GM18909 (cell line): ENCODE measurements around the gene CLIP3.
"Not testable (repeated sequence)": the region's sequence is repeated elsewhere in the genome, so short reads cannot be mapped to it uniquely, and the experiment has no call there.

ENCODE experiments used
- ATAC-seq: cut with Tn5 transposase; IDR thresholded peaks from one replicate; pipeline ENCODE4 v1.9.1; 2021; ENCODE audit warnings: mild to moderate bottlenecking; ENCODE audit not compliant: unreplicated experiment, poor library complexity

The CLIP3 gene

DNA sequence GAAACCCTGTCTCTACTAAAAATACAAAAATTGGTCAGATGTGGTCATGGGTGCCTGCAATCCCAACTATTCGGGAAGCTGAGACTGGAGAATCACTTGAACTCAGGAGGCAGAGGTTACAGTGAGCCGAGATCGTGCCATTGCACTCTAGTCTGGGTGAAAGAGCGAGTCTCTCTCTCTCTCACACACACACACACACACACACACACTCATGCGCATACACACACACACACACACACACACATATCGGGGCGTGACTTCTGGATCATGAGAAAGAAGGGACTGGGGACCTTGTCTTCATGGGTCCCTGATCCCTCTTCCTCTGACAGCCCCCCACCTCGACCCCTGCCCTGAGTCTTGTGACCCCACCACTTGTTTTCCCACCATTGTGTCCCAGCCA, 49.5 kb downstream of the CLIP3 start:
- no peak for ATAC-seq

DNA sequence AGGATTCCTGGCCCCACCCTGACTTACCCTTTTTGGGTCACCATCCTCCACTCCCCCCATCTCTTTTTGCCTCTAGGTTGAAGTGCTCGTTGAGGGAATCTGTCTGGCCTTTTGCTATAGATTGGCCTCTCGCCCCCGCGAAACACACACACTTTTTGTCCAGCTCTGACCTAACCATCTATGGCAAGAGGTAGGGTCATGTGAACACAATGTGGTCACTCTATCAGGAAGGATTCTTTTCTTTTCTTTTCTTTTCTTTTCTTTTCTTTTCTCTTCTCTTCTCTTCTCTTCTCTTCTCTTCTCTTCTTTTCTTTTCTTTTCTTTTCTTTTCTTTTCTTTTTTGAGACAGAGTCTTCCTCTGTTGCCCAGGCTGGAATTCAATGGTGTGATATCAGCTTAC, 51.7 kb downstream of the CLIP3 start:
- not testable (repeated sequence) for ATAC-seq

DNA sequence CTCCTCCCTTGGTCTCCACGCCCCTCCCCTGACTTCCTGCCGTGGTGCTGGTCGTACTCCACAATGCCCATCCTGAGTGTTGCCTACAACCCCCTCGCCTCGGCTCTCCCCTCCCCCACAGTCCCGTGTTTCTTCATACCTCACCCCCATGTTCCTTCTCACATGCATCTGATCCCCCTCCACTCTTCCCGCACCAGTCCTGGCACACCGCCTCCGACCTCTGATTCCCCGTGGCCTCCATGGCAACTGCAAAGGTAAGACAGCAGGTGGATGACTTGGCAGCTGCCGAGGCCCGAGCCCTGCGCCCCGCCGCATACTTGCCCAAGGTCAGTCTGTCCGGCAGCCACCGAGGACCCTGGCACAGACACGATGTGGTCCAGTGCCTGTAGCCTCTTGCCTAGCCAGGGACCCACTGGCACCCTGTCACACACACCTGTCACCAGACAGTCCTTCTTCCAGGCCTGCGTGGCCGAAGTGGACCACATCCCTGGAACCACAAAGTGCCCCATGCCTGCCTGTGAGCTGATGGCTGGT, 53.8 kb downstream of the CLIP3 start:
- no peak for ATAC-seq

DNA sequence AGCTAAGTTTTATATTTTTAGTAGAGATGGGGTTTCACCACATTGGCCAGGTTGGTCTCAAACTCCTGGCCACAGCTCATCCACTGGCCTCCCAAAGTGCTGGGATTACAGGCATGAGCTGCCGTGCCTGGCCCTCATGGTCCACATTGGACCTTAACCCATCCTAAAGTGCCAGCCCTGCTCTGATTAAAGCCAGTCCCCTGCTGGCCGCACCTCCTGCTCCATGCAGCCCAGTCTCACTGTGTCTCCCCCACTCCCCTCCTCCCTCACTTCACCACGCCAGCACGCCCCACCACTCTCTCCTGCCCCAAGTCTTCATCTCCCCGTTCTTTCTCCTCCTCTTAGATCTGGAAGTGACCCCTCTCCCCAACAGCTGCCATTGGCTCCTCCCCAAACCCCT, 54.4 kb downstream of the CLIP3 start:
- no peak for ATAC-seq

- ATAC-seq, result no peak
Measured at GRCh38 chr19:35977446-35978222, 55.0 kb downstream of the CLIP3 start.

- no peak for ATAC-seq
Measured at GRCh38 chr19:35975608-35976214, 57.0 kb downstream of the CLIP3 start.

DNA sequence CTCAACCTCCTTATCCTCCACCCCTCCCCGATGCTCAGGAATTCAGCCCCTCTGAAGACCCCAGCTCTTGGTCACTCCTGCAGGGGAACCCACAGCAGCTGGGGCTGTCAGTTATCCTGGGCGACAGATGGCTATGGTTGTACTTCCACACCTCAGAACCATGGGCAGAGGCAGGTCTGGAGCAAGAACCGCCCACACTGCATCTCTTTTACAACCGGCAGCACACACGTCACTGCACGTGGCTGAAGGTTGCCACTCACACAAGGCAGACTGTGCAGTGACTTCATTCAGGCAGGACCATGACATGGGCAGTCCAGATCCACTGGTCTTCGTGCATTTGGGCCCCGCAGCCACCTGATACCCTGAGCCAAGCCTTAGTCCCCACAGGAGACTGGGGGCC, 59.2 kb downstream of the CLIP3 start:
- ATAC-seq, result no peak

DNA sequence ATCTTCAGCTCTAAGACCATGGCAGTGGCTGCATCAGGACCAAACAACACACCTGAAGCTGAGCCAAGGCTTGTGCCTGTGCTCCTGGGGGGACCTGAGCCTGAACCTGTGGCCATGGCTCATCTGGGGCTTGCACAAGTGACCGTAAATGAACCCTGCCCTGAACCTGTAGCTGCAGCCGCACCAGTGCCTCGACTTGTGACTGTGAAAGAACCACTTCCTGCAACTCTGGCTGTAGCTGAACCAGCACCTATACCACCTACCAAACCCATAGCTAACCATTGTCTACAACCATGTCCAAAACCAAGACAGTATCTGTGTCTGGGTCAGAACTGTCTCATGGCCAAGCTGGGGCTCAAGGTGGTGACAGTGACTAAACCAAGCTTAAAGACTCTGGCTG, 65.9 kb downstream of the CLIP3 start:
- no peak for ATAC-seq
